Stomach (tissue), 9 donors: Measurements from ENCODE around the gene LFNG. TPM values are rescaled to one million over a fixed set of nuclear protein-coding genes. Genes with fewer than 3 reads are reported as not detected.

Source experiments
- DNase-seq, 2 donors: peaks; one replicate each; pipeline versions ENCODE4 v3.0.0 to v3.0.0-alpha.2; 2013 to 2019
- H3K27ac ChIP-seq, 5 donors: fragments of 200-600 bp in 4 of 5; sonication (generic) in 4 of 5; one replicate each; pipeline ENCODE4 v1.5.1; 2013 to 2019; ENCODE audit warnings: mild to moderate bottlenecking in 1 of 5, moderate library complexity in 1 of 5
- H3K27me3 ChIP-seq, 3 donors: fragments of 200-600 bp; sonication (generic); one replicate each; pipeline ENCODE4 v1.5.1; 2017 to 2019; ENCODE audit warnings: mixed run types in 1 of 3
- H3K36me3 ChIP-seq, 4 donors: fragments of 200-600 bp; sonication (generic); 1 replicate in 3 of 4; 2 replicates in 1 of 4; pipeline ENCODE4 v1.5.1; 2016 to 2019
- H3K4me1 ChIP-seq, 4 donors: fragments of 200-600 bp; sonication (generic); one replicate each; pipeline ENCODE4 v1.5.1; 2016 to 2019
- H3K4me3 ChIP-seq, 4 donors: fragments of 200-600 bp; sonication (generic) in 3 of 4; one replicate each; pipeline ENCODE4 v1.5.1; 2016 to 2019; ENCODE audit warnings: mild to moderate bottlenecking in 1 of 4
- H3K9me3 ChIP-seq, 4 donors: fragments of 200-600 bp; sonication (generic); one replicate each; pipeline ENCODE4 v1.5.1; 2016 to 2019
- EP300 ChIP-seq: sonication (generic); formaldehyde crosslinking; IDR thresholded peaks from one replicate; pipeline ENCODE4 v1.6.1; 2017; ENCODE audit warnings: antibody characterized with exemption
- POLR2A ChIP-seq, 4 donors: fragments of 450-650 bp; IDR thresholded peaks; one replicate each; pipeline ENCODE4 v1.6.1; 2016; ENCODE audit warnings: antibody characterized with exemption in 4 of 4, control low read depth in 2 of 4, mild to moderate bottlenecking in 1 of 4, moderate library complexity in 1 of 4
- POLR2AphosphoS5 ChIP-seq, 3 donors: sonication (generic); formaldehyde crosslinking; IDR thresholded peaks; one replicate each; pipeline ENCODE4 v1.6.1; 2016; ENCODE audit warnings: antibody characterized with exemption in 3 of 3
- WGBS, 5 donors: extraction: QIAGEN DNeasy Blood & Tissue Kit in 3 of 5; methylation state at CpG; one replicate each; pipeline versions ENCODE4 v1.1.5 to v1.1.7; 2013 to 2018; 5-methylcytosine and 5-hydroxymethylcytosine counted together
- intact Hi-C: fragments of 100-400 bp; cut with DNase I; formaldehyde crosslinking; loops from one replicate; pipeline ENCODE4 v1.15.1; 2023; ENCODE audit warnings: low total_unique reads
- polyA plus RNA-seq, 3 donors: library from polyadenylated mRNA; stranded (reverse); fragments of 200-250 nt; gene quantifications; one replicate each; pipeline ENCODE4 v1.2.3, GENCODE V29; 2013
- total RNA-seq, 5 donors: library from RNA; depleted of rRNA; stranded (reverse); fragments of >200 nt; gene quantifications; one replicate each; pipeline versions ENCODE4 v1.1.0 to v1.2.3, GENCODE V29; 2014 to 2016
- TF ChIP-seq, protein P1 (sequence below), 7 experiments: fragments of 450-650 bp in 4 of 7; fragments of 200-600 bp in 3 of 7; sonication (generic) in 3 of 7; IDR thresholded peaks; one replicate each; pipeline ENCODE4 v1.5.1; 2016 to 2019; ENCODE audit warnings: antibody characterized with exemption in 7 of 7, control low read depth in 2 of 7, mild to moderate bottlenecking in 1 of 7
- donor health status: healthy with polysubstance abuse.
- donor health status: Bipolar disorder and iron deficiency.
- donor health status: healthy.

The LFNG gene
- total and polyA plus RNA-seq, 8 donors = 8.0 to 103 (median 17.4) TPM

DNA sequence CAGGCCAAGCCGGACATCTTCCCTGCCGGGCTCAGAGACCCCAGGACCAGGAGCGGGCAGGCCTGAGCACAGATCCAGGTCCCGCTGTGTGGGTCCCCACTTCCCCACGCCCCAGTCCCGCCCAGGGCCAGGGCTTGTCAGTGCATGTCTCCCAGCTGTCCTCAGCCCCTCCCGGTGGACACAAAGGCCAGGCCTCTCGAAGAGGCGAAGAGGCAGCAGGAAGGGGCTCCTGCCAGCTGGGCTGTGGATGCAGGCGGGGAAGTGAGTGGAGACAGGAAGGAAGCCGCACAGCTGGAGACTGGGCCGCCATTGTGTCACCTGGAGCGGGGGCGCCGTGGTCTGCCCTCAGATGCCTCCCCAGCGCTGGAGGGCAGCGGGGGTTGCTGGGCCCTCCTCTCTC is 48.2 kb upstream of the LFNG start:
- DNase-seq = peak in 1 of 2 donors; percentile 83
- TF ChIP-seq EP300 = no peak
- TF ChIP-seq, protein P1, sequence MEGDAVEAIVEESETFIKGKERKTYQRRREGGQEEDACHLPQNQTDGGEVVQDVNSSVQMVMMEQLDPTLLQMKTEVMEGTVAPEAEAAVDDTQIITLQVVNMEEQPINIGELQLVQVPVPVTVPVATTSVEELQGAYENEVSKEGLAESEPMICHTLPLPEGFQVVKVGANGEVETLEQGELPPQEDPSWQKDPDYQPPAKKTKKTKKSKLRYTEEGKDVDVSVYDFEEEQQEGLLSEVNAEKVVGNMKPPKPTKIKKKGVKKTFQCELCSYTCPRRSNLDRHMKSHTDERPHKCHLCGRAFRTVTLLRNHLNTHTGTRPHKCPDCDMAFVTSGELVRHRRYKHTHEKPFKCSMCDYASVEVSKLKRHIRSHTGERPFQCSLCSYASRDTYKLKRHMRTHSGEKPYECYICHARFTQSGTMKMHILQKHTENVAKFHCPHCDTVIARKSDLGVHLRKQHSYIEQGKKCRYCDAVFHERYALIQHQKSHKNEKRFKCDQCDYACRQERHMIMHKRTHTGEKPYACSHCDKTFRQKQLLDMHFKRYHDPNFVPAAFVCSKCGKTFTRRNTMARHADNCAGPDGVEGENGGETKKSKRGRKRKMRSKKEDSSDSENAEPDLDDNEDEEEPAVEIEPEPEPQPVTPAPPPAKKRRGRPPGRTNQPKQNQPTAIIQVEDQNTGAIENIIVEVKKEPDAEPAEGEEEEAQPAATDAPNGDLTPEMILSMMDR (IDR thresholded peaks at IDR 0.05) = no peak
- no peak for TF ChIP-seq POLR2A (IDR thresholded peaks at IDR 0.05)
- no peak for TF ChIP-seq POLR2AphosphoS5 (IDR thresholded peaks at IDR 0.05)
- H3K4me1 ChIP-seq = peaks cover 4 to 21% (median 13%) of the 10 kb centered on the region in 4 donors
- H3K27me3 ChIP-seq = peaks cover 0 to 42% (median 0%) of the 10 kb centered on the region in 3 donors
- intact Hi-C loops = loop anchor here (10.0 kb wide), 1 partner anchor 213 kb away; the partner anchor contains the start of gene AMZ1
- no peaks in the 10 kb centered on the region for H3K9me3 ChIP-seq
- peak overlapping the region in 2 of 5 donors; percentile 22 to 42 for H3K27ac ChIP-seq
- H3K36me3 ChIP-seq = no peaks in the 10 kb centered on the region
- 28 to 51% (median 40%) methylated on average over 9 to 17 of the region's 17 CpGs for WGBS, 5 donors
- no peak overlapping the region for H3K4me3 ChIP-seq

DNA sequence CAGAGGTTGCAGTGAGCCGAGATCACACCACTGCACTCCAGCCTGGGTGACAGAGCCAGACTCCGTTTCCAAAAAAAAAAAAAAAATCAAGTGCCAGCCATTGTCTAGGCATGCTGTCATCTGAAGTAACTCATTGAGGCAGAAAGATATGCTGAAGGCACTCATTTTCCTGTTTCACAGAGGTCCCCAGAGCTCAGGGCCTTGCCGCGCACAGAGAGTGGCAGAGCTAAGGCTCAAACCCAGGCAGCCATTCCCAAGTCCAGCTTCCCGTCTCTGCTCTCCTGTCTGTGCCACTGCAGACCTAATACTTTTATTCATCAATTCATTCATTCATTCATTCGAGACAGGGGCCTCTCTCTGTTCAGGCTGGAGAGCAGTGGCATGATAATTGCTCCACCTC is 46.8 kb upstream of the LFNG start:
- intact Hi-C loops = loop anchor here (10.0 kb wide), 1 partner anchor 212 kb away; the partner anchor contains the start of gene AMZ1
- WGBS, 5 donors = 82 to 92% (median 85%) methylated on average over 6 of the region's 6 CpGs
- H3K36me3 ChIP-seq = no peaks in the 10 kb centered on the region
- peaks cover 0 to 55% (median 0%) of the 10 kb centered on the region in 3 donors for H3K27me3 ChIP-seq
- no peak overlapping the region for H3K4me3 ChIP-seq
- H3K27ac ChIP-seq = no peak overlapping the region
- H3K4me1 ChIP-seq = peaks cover 8 to 34% (median 24%) of the 10 kb centered on the region in 4 donors
- DNase-seq = peak in 1 of 2 donors; percentile 2
- no peak for TF ChIP-seq POLR2A (IDR thresholded peaks at IDR 0.05)
- TF ChIP-seq POLR2AphosphoS5 (IDR thresholded peaks at IDR 0.05) = no peak
- TF ChIP-seq, protein P1 (IDR thresholded peaks at IDR 0.05) = no peak
- TF ChIP-seq EP300 = no peak
- no peaks in the 10 kb centered on the region for H3K9me3 ChIP-seq

DNA sequence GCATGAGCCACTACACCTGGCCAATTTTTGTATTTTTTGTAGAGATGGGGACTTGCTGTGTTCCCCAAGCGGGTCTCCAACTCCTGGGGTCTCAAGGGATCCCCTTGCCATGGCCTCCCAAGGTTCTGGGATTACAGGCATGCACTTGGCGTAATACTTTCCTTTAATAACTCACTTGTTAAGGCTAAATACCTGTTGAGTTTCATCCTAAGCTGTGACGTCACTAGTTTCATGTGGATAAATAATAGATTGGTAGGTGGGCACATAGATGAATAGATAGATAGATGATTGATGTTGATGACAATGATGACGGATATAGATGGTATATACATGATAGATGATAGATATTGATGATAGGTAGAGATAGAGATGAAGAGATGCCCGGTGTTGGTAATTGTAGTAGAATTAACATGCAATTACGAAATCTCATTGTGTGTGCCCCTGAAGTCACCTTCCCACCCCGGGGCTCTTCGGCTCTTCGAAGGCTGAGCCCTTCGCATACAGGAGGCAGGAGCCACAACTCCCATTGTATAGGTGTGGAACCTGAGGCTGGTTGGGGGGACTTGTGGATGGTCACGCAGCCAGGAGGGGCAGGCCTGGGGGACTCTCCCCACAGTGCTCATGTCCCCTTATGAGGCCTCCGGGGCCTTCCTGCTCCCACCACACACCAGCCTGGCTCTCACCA is 45.9 kb upstream of the LFNG start:
- peak in 1 of 2 donors; percentile 3 for DNase-seq
- peaks cover 0 to 64% (median 0%) of the 10 kb centered on the region in 3 donors for H3K27me3 ChIP-seq
- no peak overlapping the region for H3K27ac ChIP-seq
- intact Hi-C loops = loop anchor here (10.0 kb wide), 1 partner anchor 211 kb away; the partner anchor contains the start of gene AMZ1
- H3K36me3 ChIP-seq = no peaks in the 10 kb centered on the region
- H3K4me3 ChIP-seq = no peak overlapping the region
- no peak for TF ChIP-seq POLR2AphosphoS5 (IDR thresholded peaks at IDR 0.05)
- no peak for TF ChIP-seq EP300
- no peak for TF ChIP-seq POLR2A (IDR thresholded peaks at IDR 0.05)
- TF ChIP-seq, protein P1 (IDR thresholded peaks at IDR 0.05) = no peak
- WGBS, 5 donors = 75 to 84% (median 78%) methylated on average over 12 of the region's 12 CpGs
- peaks cover 16 to 43% (median 30%) of the 10 kb centered on the region in 4 donors for H3K4me1 ChIP-seq
- no peaks in the 10 kb centered on the region for H3K9me3 ChIP-seq

DNA sequence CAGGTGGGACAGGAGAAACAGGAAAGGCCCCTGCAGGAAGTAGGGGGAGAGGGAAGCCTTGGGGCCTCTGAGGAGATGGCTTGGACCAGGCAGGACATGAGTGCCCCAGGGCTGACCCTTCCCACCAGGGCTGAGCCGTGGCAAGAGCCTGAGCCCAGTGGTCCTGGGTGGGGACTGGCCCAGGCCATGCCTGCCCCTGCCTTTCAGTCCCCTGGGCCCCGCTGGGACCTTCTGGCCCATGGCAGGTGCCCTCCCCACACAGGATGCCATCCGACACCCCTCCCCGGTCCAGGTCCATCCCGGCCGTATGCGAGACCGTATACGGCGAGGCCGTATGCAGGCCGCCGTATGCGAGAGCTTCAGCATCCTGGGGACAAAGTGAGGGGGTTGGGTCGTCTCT is 45.4 kb upstream of the LFNG start:
- TF ChIP-seq EP300 (no peak), POLR2A (IDR thresholded peaks at IDR 0.05) (no peak), POLR2AphosphoS5 (IDR thresholded peaks at IDR 0.05) (no peak)
- intact Hi-C loops = loop anchor here (10.0 kb wide), 1 partner anchor 211 kb away; the partner anchor contains the start of gene AMZ1
- 77 to 84% (median 81%) methylated on average over 12 to 15 of the region's 15 CpGs for WGBS, 5 donors

More for the DNA sequence above, 45.4 kb upstream of the LFNG start:
- H3K27ac ChIP-seq = no peak overlapping the region
- H3K36me3 ChIP-seq = no peaks in the 10 kb centered on the region
- H3K9me3 ChIP-seq = no peaks in the 10 kb centered on the region
- H3K4me1 ChIP-seq = peaks cover 17 to 43% (median 31%) of the 10 kb centered on the region in 4 donors
- peak in 1 of 2 donors; percentile 6 for DNase-seq
- H3K4me3 ChIP-seq = no peak overlapping the region
- H3K27me3 ChIP-seq = peaks cover 0 to 62% (median 0%) of the 10 kb centered on the region in 3 donors
